CD4-positive, alpha-beta T cell treated with Interleukin-10 for 1 hour (primary cell): Measurements from ENCODE around the gene ADORA2B.
"Not testable (repeated sequence)": the region's sequence is repeated elsewhere in the genome, so short reads cannot be mapped to it uniquely, and the experiment has no call there.

Source experiments
- DNase-seq: peaks from one replicate; pipeline ENCODE4 v3.0.0-alpha.2; 2020

The ADORA2B gene

GRCh38 chr17:15926039-15926740 lies 18.7 kb upstream of the ADORA2B start:
- DNase-seq: no peak

- no peak for DNase-seq
Measured at GRCh38 chr17:15928286-15928785, 16.6 kb upstream of the ADORA2B start.

DNA sequence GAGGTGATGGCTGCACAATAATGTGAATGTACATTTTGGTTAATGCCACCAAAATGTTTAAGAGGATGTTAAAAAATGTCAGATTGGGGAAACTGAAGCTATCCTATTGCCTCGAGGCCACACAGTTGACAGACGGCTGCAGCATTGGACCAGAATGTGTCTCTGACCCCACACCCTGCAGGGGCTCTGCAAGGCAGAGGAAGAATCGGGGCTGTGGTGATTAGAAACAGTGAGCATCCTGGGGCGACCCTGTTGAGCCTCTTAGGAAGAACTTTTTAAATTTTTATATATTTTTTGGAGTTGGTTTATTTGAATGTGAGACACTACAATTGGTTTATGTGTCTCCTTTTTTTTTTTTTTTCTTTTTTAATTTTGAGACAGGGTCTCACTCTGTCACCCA lies 15.0 kb upstream of the ADORA2B start:
- no peak for DNase-seq

DNA sequence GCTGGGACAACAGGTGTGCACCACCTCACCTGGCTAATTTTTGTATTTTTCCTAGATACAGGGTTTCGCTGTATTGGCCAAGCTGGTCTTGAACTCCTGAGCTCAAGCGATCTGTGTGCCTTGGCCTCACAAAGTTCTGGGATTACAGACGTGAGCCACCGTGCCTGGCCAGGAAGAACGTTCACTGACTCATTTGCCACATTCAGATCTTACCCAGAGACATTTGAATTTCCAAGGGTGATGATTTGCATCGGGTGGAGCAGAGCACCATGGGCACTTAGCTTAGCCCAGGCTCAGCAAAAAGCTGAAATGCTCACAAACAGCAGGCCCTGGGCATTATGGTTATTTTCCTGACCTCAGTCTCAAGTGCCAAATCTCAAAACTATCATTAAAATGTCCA lies 14.5 kb upstream of the ADORA2B start:
- no peak for DNase-seq

- no peak for DNase-seq
Measured at GRCh38 chr17:15931394-15931793, 13.5 kb upstream of the ADORA2B start.

GRCh38 chr17:15934866-15935265 lies 10.1 kb upstream of the ADORA2B start:
- no peak for DNase-seq

DNA sequence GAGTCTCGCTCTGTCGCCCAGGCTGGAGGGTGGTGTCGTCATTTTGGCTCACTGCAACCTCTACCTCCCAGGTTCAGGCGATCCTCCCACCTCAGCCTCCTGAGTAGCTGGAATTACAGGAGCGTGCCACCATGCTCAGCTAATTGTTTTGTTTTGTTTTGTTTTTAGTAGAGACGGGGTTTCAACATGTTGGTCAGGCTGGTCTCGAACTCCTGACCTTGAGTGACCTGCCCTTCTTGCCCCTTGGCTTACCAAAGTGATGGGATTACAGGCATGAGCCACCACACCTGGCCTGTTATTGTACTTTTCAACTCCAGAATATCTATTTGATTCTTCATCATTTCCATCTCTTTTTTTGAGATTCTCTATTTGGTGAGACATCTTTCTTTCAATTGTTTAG lies 9.0 kb upstream of the ADORA2B start:
- no peak for DNase-seq

GRCh38 chr17:15936481-15936880 lies 8.4 kb upstream of the ADORA2B start:
- not testable (repeated sequence) for DNase-seq

DNA sequence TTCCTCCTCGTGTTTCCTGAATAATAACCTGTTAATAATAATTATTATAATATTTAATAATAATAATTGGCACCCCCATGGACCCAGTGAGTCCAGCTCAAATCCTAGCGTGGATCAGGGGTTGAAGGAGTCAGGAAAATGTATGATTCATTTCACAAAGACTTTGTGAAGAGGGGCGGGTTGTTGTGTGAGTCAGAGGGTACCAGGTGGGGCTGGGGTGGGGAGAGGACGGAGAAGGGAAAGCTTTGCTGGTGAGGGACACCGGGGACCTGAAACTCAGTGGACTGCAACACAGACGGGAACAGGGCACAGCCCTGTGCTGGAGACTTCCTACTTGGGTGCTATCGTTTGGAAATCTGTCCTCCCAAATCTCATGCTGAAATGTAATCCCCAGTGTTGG lies 3.1 kb upstream of the ADORA2B start:
- no peak for DNase-seq

DNA sequence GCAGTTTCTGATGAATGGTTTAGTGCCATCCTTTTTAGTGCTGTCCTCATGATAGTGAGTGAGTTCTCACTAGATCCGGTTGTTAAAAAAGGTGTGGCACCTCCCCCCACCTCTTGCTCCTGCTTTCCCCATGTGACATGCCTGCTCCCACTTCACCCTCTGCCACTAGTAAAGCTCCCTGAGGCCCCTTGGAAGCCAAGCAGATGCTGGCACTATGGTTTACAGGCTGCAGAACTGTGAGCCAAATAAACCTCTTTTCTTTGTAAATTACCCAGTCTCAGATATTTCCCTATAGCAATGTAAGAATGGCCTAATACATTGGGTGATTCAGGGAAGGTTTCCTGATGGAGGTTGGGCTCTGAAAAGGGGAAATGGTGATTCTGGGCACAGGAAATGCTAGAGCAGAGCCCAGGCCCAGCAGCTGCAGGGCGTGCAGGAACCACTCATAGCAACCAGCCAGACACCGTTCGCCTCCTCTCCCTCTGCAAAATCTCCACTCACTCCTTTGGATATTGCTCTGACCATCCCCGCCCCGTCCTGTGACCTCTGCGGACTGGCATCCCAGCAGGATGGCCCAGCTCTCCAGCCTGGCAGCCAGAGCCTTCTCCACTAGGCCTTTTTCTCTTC lies 2.6 kb upstream of the ADORA2B start:
- no peak for DNase-seq

DNA sequence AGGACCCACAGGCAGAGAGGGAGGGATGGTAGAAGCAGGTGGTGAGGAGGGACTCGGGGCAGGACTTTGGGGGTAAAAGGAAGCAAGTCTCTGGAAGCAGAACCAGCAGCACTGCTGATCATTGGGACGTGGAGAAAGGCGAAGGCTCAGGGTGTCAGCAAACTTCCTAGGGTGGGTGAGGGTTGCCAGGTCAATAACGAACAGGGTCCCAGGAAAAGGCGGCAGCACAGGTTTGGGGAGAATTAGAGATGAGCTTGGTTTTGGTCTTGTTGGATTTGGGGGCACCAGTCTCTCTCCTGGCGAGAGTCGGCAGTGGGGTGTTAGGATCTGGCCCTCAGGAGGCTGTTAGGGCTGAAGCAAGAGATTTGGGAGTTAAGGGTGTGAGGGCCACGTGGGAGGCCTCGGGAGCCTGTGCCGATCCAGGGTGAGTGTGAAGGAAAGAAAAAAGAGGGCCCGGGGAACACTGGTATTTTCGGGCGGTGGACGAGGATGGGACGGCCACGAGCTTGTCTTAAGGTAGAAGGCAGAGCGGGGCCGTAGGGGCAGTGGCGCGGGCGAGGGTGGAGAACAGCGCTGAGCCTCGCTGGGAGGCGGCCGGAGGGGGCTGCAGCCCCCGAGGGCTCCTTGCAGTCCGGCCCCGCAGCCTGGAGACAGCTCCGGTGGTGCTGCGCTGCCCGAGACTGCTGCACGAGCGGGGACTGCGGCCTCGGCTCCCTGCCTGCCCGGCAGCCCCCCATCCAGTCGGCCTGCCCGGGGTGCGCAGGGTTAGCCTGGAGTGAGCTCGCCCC lies 765 bp upstream of the ADORA2B start:
- DNase-seq: no peak

DNA sequence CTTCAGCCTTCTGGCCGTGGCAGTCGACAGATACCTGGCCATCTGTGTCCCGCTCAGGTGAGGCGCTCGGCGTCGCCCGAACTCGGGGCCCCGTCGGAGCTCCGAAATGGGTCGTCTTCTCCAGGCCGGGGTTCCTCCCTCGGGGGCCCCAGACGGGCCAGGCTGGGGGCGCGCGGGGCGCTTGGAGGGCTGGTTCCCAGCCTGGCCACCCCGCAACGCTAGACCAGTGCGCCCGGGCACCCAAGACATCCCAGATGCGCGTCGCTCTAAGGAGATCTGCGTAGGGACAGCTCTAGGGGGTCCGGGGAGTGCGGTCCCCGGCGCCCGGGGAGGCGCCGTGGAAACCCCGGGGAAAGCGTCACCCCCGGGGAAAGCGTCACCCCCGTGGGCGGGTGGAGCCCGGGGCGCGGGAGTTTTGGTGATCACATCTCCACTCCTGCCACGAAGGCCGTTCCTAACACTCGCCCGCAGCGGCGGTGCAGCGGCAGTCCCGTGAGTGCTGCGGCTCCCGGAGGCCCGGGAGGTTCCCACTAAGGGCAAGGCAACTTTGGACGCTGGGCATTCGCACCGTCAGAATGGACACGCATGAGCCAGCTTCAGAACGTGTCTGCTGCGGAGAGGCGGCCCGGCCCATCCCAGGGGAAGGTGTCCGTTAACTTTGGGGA lies 729 bp downstream of the ADORA2B start:
- no peak for DNase-seq

GRCh38 chr17:15946611-15947120 lies 1.7 kb downstream of the ADORA2B start:
- no peak for DNase-seq

DNA sequence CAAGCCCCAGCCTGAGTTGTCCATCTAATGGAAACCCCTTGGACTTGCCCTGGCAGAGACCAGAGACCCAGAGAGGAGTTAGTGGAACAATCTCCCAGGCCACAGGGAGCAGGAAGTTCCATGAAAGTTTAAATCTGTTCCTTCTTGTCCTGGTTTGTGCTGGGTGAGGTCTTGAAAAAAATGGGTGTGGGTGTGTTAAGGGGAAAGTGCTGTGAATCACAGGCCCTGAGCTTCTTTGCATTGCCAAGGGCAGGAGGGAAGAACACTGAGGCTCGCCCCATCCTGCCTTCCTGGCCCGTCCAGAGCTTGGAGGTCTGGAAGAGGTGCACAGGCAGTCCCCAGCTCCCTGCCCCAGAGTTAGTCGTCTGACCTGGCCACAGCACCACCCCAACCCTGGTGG lies 2.3 kb downstream of the ADORA2B start:
- DNase-seq: no peak

DNA sequence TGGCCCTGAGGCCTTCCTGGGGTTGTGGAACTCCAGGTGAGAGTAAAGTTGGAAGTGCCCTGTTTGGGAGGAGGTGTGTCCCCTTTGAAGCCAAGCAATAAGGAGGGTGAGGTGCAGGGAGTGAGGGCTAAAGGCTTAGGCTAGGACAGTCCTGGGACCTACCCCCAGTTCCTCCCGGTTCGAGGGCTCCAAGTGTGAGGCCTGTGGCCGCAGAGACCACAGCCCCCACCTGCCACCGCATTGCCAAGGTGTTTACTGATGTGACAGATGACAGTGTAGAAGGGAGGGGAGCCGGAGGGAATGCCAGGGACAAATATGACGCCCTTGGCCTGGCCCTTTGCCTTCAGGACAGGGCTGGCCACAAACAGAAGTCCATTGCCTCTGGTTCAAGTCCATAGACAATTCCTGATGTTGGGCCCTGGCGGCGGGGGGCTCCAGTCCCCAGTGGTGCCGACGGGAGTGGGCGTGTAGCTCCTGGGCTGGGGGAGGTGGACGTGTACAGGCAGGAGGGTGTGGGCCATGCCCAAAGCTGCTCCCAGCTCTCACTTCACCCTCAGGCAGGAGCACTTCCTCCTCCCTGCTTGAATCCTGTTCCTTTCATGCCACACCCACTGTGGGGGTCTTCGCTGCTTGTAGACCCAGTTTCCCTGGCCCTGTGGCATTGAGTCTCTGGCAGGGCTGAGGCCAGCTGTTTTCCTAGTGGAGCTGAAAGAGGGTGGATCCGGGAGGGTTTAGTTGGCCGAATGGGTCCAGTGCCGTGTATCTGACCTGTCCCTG lies 3.2 kb downstream of the ADORA2B start:
- no peak for DNase-seq

GRCh38 chr17:15951368-15952047 lies 6.6 kb downstream of the ADORA2B start:
- DNase-seq: no peak

GRCh38 chr17:15952048-15952532 lies 7.2 kb downstream of the ADORA2B start:
- DNase-seq: no peak

DNA sequence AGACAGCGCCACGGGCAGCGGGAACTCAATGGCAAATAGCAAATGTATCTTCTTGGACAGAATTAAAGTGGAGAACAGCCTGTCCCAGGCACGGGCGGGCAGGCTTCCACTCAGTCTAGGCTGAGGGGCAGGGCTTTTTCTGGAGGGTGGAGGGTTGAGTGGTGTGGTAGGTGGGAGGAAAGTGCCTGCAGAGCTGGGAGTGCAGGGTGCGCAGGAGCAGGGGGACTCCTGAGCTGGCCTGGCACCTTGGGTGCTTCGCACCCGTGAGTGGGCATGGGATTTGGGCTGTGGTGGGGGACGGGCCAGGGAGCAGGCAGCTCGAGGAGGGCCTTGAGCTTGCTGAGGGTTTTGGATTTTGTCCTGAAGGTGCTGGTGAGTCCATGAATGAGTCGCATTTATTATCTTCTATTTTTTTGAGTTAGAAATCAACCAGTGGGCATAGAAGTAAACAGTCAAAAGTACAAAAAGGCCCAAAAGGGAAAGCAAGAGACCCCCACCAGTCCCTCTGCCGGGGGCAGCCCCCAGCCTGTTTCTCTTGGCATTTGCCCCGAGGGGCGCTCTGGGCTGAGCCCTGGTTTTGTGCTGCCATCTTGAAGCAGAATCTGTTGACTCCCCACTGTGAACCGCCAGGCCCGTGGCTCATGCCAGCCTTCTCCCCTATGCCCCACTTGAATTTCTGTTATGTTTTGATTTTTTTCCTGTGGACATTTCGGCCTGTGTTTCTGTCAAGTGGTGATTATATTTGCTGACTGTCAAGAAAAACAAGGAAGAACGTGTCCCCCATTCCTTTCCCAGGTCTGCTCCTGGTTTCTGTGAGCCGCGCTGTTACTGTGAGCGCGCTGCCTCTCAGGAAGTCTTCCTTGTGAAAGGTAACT lies 8.2 kb downstream of the ADORA2B start:
- DNase-seq: no peak

DNA sequence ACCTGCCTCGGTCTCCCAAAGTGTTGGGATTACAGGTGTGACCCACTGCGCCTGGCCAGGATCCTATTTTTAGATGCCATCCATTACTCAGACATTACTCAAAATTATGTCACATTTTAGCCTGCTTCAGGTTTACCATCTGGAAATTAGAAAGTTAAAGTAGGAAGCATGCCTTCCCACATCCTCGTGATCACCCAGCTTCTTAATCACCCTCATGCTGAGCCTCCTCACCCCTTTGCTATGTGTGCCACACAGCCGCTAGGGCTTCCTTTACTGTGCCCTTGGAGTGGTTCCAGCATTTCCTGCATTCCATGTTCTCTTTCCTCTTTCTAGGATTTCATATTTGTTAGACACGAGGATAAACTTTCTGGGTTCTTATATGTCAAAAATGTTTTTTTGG lies 9.3 kb downstream of the ADORA2B start:
- no peak for DNase-seq

- no peak for DNase-seq
Measured at GRCh38 chr17:15955793-15956541, 11.0 kb downstream of the ADORA2B start.
